HG03571 (cell line): ENCODE measurements around the gene IRAK3.

Source experiments
- ATAC-seq: cut with Tn5 transposase; IDR thresholded peaks from one replicate; pipeline ENCODE4 v1.9.1; 2021; ENCODE audit not compliant: unreplicated experiment

IRAK3 gene

GRCh38 chr12:66247741-66248140, 58.7 kb downstream of the IRAK3 start:
- no peak for ATAC-seq

- no peak for ATAC-seq
Observed at GRCh38 chr12:66251049-66251448, 62.0 kb downstream of the IRAK3 start.

GRCh38 chr12:66252771-66253170, 63.8 kb downstream of the IRAK3 start:
- no peak for ATAC-seq

- no peak for ATAC-seq
Observed at GRCh38 chr12:66255737-66256136, 66.7 kb downstream of the IRAK3 start.

- no peak for ATAC-seq
Observed at GRCh38 chr12:66258011-66258410, 69.0 kb downstream of the IRAK3 start.

- ATAC-seq = no peak
Observed at GRCh38 chr12:66262737-66263136, 73.7 kb downstream of the IRAK3 start.

GRCh38 chr12:66268562-66268961, 79.5 kb downstream of the IRAK3 start:
- no peak for ATAC-seq

- no peak for ATAC-seq
Observed at GRCh38 chr12:66269142-66269541, 80.1 kb downstream of the IRAK3 start.

GRCh38 chr12:66269757-66270383, 80.9 kb downstream of the IRAK3 start:
- no peak for ATAC-seq

- no peak for ATAC-seq
Observed at GRCh38 chr12:66270613-66271012, 81.6 kb downstream of the IRAK3 start.

GRCh38 chr12:66272650-66273049, 83.6 kb downstream of the IRAK3 start:
- ATAC-seq = no peak

- no peak for ATAC-seq
Observed at GRCh38 chr12:66273147-66273546, 84.1 kb downstream of the IRAK3 start.

GRCh38 chr12:66275040-66275439, 86.0 kb downstream of the IRAK3 start:
- ATAC-seq = no peak

GRCh38 chr12:66279123-66279712, 90.2 kb downstream of the IRAK3 start:
- no peak for ATAC-seq

GRCh38 chr12:66280561-66280960, 91.5 kb downstream of the IRAK3 start:
- no peak for ATAC-seq

- ATAC-seq = no peak
Observed at GRCh38 chr12:66282244-66282643, 93.2 kb downstream of the IRAK3 start.

- no peak for ATAC-seq
Observed at GRCh38 chr12:66287275-66287674, 98.3 kb downstream of the IRAK3 start.

- no peak for ATAC-seq
Observed at GRCh38 chr12:66288121-66288520, 99.1 kb downstream of the IRAK3 start.

GRCh38 chr12:66289485-66289884, 100.5 kb downstream of the IRAK3 start:
- ATAC-seq = no peak

- no peak for ATAC-seq
Observed at GRCh38 chr12:66290716-66291200, 101.7 kb downstream of the IRAK3 start.

GRCh38 chr12:66296176-66296683, 107.2 kb downstream of the IRAK3 start:
- ATAC-seq = no peak

GRCh38 chr12:66297080-66297479, 108.1 kb downstream of the IRAK3 start:
- ATAC-seq = no peak

- ATAC-seq = no peak
Observed at GRCh38 chr12:66297923-66298322, 108.9 kb downstream of the IRAK3 start.
